Mucosa of rectum (tissue), 2 donors: Measurements from ENCODE around the gene GRIK1.

Experiments
- H3K27ac ChIP-seq, 2 donors: one replicate each; pipeline ENCODE4 v1.7.0; 2013; ENCODE audit warnings: inconsistent platforms in 2 of 2, low read depth in 2 of 2, low read length in 2 of 2
- H3K27me3 ChIP-seq, 2 donors: one replicate each; pipeline ENCODE4 v1.7.0; 2013; ENCODE audit warnings: low read length in 2 of 2; ENCODE audit not compliant: control insufficient read depth in 2 of 2, insufficient read depth in 2 of 2
- H3K36me3 ChIP-seq, 2 donors: one replicate each; pipeline ENCODE4 v1.7.0; 2013; ENCODE audit warnings: low read length in 2 of 2; ENCODE audit not compliant: control insufficient read depth in 2 of 2, insufficient read depth in 2 of 2
- H3K4me1 ChIP-seq, 2 donors: one replicate each; pipeline ENCODE4 v1.7.0; 2013; ENCODE audit warnings: low read length in 2 of 2, mild to moderate bottlenecking in 1 of 2; ENCODE audit not compliant: control insufficient read depth in 2 of 2, insufficient read depth in 2 of 2
- H3K4me3 ChIP-seq, 2 donors: one replicate each; pipeline ENCODE4 v1.7.0; 2013; ENCODE audit warnings: low read length in 2 of 2
- H3K9ac ChIP-seq, 2 donors: one replicate each; pipeline ENCODE4 v1.7.0; 2013; ENCODE audit warnings: low read length in 2 of 2, low read depth in 1 of 2, mild to moderate bottlenecking in 1 of 2
- H3K9me3 ChIP-seq, 2 donors: one replicate each; pipeline ENCODE4 v1.7.0; 2013; ENCODE audit warnings: low read length in 2 of 2; ENCODE audit not compliant: control insufficient read depth in 2 of 2
- donor health status: healthy.
- donor health status: Normal muscosa, but diverticular disease.

The GRIK1 gene

GRCh38 chr21:29583424-29583924 is 356.3 kb downstream of the GRIK1 start:
- Histone ChIP-seq H3K4me3 (no peak overlapping the region), H3K27me3 (no peaks in the 10 kb centered on the region), H3K4me1 (no peaks in the 10 kb centered on the region), H3K9ac (no peak overlapping the region), H3K36me3 (no peaks in the 10 kb centered on the region), H3K9me3 (no peaks in the 10 kb centered on the region), H3K27ac (no peak overlapping the region)

DNA sequence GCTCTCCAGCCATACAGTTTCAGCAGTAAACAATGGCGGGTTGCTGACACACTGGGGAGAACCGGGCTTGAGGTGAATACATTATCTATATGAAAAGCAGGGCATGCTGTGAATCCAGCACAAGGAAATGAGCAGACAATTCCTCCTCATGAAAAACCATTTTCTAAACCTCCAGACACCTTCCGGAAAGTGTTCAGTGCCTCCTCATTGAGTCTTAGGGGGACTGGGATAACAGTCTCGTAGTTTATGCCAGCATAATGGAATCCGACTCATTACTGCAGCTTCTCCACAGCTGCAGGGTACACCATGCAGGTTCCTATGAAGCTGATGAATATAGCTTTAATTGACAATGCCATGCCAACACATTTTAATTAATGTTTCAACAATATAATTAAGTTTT is 356.9 kb downstream of the GRIK1 start:
- Histone ChIP-seq H3K4me3 (no peak overlapping the region), H3K9me3 (no peaks in the 10 kb centered on the region), H3K4me1 (no peaks in the 10 kb centered on the region), H3K36me3 (no peaks in the 10 kb centered on the region), H3K9ac (no peak overlapping the region), H3K27ac (no peak overlapping the region), H3K27me3 (no peaks in the 10 kb centered on the region)

DNA sequence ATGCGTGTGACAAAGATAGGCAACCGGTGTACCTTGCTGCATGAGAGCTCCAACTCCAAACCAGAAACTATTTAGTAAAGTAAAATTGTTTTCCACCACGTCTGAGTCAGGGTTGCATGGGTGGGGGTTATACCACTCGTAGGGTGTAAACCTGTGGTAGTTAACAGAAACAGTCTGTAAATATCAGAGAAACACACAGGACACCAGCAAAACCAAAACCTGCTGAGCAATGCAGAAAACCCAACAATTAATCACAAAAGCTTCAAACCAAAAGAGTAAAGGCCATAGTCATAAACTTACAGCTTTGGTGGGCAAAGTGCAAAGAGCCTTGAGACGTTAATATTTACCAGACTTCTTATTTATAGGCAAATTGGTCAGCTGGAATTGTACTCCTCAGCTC is 358.4 kb downstream of the GRIK1 start:
- H3K36me3 ChIP-seq: no peaks in the 10 kb centered on the region
- no peaks in the 10 kb centered on the region for H3K9me3 ChIP-seq
- H3K9ac ChIP-seq: no peak overlapping the region
- no peaks in the 10 kb centered on the region for H3K27me3 ChIP-seq
- H3K4me3 ChIP-seq: no peak overlapping the region
- H3K27ac ChIP-seq: no peak overlapping the region
- no peaks in the 10 kb centered on the region for H3K4me1 ChIP-seq

- no peak overlapping the region for H3K9ac ChIP-seq
- no peak overlapping the region for H3K27ac ChIP-seq
- H3K36me3 ChIP-seq: no peaks in the 10 kb centered on the region
- H3K4me1 ChIP-seq: no peaks in the 10 kb centered on the region
- H3K4me3 ChIP-seq: no peak overlapping the region
- H3K9me3 ChIP-seq: no peaks in the 10 kb centered on the region
- no peaks in the 10 kb centered on the region for H3K27me3 ChIP-seq
These were observed 359.0 kb downstream of the GRIK1 start for GRCh38 chr21:29580732-29581285.

- H3K4me3 ChIP-seq: no peak overlapping the region
- no peaks in the 10 kb centered on the region for H3K27me3 ChIP-seq
- no peaks in the 10 kb centered on the region for H3K9me3 ChIP-seq
- no peak overlapping the region for H3K27ac ChIP-seq
- H3K9ac ChIP-seq: no peak overlapping the region
- no peaks in the 10 kb centered on the region for H3K36me3 ChIP-seq
- H3K4me1 ChIP-seq: no peaks in the 10 kb centered on the region
These were observed 361.5 kb downstream of the GRIK1 start for GRCh38 chr21:29578306-29578705.

- no peak overlapping the region for H3K27ac ChIP-seq
- no peaks in the 10 kb centered on the region for H3K9me3 ChIP-seq
- H3K4me3 ChIP-seq: no peak overlapping the region
- no peaks in the 10 kb centered on the region for H3K36me3 ChIP-seq
- no peaks in the 10 kb centered on the region for H3K4me1 ChIP-seq
- no peaks in the 10 kb centered on the region for H3K27me3 ChIP-seq
- H3K9ac ChIP-seq: no peak overlapping the region
These were observed 367.8 kb downstream of the GRIK1 start for GRCh38 chr21:29571949-29572348.

DNA sequence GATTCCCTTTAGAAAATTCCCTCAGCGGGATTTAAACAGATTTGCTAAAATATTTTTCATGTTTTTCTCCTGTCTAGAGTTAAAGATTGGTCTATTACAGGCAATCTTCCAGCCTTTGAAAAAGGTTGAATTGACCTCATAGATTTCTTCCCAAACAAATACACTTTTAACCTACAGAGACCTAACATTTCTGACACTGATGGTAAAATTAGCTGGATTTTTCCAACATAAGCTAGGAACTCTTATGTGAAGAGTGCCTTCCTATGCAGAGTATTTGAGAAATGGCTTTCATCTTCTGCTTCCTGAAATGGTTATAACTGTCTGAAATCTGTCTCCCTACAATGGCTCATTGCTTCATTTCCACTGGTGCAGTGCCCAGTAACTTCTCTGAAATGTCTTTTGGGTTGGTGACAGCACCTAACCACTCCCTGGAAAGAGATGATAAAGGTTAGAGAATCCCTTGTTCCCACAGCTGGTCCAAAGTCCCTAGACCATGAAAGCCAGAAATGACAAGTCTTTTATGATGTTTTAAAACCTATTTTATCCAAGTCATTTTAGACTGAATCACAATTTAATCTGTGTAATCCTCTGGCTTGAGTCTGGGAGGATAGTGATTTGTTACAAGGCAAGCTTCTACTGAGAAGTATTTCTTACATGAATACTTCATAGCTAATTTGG is 371.6 kb downstream of the GRIK1 start:
- Histone ChIP-seq H3K4me1 (no peaks in the 10 kb centered on the region), H3K9me3 (no peaks in the 10 kb centered on the region), H3K9ac (no peak overlapping the region), H3K36me3 (no peaks in the 10 kb centered on the region), H3K27ac (no peak overlapping the region), H3K4me3 (no peak overlapping the region), H3K27me3 (no peaks in the 10 kb centered on the region)

GRCh38 chr21:29557931-29558725 is 381.7 kb downstream of the GRIK1 start:
- Histone ChIP-seq H3K4me3 (no peak overlapping the region), H3K9ac (no peak overlapping the region), H3K27me3 (no peaks in the 10 kb centered on the region), H3K27ac (no peak overlapping the region), H3K9me3 (no peaks in the 10 kb centered on the region), H3K36me3 (no peaks in the 10 kb centered on the region), H3K4me1 (no peaks in the 10 kb centered on the region)

DNA sequence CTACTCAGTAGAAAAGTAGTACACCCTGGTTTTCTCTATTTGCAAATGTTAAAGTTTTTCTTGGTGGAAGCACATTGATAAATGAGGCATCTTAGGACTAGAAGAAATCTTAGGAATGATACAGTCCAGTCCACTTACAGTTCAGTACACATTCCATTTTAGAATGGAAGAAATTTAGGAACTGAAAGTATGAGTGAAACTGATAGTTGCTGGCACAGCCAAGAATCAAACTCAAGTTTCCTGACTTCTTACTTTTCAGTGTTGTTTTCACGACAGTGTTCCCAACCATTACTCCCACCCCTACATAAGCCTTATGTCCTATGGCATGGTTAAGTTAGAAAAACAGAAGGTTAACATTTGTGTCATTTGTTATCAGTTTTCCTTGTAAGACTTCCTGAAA is 382.6 kb downstream of the GRIK1 start:
- Histone ChIP-seq H3K9me3 (no peaks in the 10 kb centered on the region), H3K4me1 (no peaks in the 10 kb centered on the region), H3K9ac (no peak overlapping the region), H3K4me3 (no peak overlapping the region), H3K27ac (no peak overlapping the region), H3K36me3 (no peaks in the 10 kb centered on the region), H3K27me3 (no peaks in the 10 kb centered on the region)

GRCh38 chr21:29555601-29556000 is 384.2 kb downstream of the GRIK1 start:
- Histone ChIP-seq H3K9ac (no peak overlapping the region), H3K27ac (no peak overlapping the region), H3K4me1 (no peaks in the 10 kb centered on the region), H3K27me3 (no peaks in the 10 kb centered on the region), H3K9me3 (no peaks in the 10 kb centered on the region), H3K36me3 (no peaks in the 10 kb centered on the region), H3K4me3 (no peak overlapping the region)
